Stimulated activated CD4-positive, alpha-beta T cell treated with anti-CD3 and anti-CD28 coated beads, Interleukin-2, amount 100 ng/mL, for 48 hours (primary cell): ENCODE data around the gene NTM.

ENCODE experiments used
- DNase-seq, 2 donors: peaks; one replicate each; pipeline ENCODE4 v3.0.0-alpha.2; 2020

Gene NTM

DNA sequence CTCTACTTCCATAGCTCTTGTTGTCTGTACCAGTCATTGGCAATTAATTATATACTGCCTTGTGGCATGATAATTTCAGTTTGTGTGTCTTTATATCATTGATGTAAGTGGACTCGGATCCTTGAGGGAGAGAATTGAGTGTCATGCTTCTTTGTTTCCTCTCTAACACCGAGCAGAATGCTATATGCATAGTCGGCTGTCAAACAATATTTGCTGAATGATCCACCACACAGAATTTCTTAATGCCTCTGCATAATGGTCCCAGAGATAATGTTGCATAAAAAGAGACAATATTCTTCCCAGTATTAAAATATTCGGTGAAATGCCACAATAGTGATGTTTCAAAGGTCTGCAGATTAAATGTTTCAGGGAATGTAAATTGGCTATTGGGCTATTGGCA is 664.8 kb downstream of the NTM start:
- no peak for DNase-seq

DNA sequence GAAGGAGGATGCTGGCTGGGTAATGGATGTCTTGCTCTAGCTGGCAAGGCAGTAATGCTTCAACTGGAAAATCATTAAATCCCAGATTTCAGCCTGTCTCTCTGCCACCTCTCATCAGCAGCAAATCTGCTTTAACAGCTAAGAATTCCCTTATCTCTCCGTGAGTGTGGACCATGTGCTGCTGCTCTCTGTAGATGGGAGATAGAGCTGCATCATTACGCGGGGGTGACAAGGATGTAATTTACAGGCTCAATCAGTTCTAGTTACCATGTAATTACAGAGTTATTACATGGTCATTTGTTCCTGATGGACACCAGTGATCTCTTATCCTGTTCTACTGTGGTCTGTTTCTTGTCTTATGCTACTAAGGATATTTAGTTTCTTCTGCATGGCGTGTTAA is 665.4 kb downstream of the NTM start:
- DNase-seq: no peak

DNA sequence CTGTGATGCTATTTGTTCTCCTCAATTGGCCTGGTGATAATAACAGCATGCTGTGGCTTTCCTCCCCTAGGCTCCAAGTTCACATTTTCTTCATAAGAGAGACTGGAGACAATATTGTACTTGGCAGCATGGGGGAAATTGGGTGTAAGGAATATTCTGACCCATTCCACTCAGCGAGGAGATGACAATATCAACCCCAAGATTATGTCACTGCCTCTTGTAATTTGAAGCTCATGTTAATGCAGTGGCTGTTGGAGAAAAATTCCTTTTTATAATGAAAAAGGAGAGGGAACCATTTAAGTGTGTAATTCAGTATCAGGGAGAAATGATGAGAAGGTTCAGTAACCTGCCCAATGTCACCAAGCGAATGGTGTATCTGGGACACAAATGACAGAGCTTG is 665.8 kb downstream of the NTM start:
- DNase-seq: no peak

DNA sequence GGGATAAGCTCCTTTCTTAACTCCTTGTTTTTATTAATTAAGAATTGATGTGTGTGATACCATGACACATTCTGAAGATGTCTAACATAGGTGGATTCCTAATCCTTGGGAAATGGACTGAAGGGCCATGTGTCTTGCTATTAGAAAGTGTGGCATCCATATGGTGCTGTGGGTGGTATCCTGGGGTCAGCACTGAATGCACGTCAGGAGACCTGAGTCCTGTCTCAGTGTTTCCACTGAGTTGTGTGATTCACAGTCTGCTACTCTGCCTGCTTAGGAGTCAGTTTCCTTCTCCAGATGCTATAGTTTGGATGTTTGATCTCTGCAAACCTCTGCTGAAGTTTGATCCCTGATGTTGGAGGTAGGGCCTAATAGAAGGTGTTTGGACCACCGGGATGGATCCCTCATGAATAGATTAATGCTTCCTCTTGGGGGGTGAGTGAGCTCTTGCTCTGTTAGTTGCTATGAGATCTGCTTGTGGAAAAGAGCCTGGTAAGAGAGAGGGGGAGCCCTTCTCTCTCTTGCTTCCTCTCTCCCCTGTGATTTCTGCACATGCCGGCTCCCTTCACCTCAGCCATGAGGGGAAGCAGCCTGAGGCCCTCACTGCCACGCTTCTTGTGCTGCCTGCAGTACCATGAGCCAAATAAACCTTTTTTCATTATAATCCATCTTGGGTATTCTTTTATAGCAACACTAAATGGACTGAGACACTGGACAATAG is 666.5 kb downstream of the NTM start:
- no peak for DNase-seq

DNA sequence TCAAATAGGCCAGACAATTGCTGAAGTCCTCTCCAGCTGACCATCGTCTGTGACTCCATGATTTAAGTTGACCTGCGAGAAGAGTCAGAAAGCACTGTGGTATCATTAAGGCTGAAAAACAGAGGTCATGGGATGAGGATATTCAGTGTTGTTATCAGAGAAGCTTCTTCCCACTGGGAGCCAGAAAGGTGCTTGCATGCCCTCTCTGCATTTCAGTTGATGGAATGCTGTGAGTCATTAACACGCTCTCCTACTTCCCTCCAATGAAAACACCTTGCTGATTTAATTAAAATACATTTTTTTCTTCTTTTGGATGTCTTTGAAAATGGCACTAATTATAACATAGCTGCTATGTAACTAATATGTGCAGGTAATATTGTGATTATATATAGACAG is 667.0 kb downstream of the NTM start:
- DNase-seq: no peak

DNA sequence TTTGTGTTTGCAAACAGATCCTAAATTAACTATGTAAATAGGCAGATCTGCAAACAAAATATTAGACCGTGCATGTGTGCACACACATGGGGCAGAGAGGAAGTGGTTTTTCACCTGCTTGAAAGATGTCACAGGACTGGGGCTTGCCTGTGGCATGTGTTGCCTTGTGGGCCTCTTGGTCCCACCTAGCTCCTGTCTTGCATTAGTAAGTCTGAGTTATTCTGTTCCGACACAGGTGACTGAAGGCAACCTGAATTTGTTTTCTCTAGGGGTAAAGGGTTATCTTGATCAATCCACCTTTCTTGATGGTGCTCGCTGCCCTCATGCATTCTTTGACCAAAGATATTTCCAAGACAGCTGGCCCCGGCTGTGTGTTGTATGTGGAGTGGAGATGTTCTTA is 667.5 kb downstream of the NTM start:
- DNase-seq: no peak

DNA sequence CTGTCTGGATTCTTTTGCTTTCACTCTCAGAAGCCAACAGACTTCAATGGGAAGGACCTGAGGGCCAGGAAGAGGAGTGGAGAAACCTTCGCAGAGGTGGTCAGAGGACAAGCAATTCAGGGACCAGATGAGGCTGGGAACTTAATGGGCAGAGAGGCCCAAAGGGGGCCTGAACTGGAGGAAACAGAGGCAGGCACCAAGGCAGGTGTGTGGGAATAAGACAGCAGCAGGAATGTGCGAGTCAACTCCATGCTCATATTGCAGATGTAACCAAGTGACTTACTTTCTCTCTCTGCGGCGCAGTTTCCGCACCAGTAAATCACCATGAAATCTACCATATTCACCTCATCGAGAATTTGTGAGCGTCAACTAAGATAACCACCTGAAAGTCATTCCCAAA is 669.1 kb downstream of the NTM start:
- no peak for DNase-seq

DNA sequence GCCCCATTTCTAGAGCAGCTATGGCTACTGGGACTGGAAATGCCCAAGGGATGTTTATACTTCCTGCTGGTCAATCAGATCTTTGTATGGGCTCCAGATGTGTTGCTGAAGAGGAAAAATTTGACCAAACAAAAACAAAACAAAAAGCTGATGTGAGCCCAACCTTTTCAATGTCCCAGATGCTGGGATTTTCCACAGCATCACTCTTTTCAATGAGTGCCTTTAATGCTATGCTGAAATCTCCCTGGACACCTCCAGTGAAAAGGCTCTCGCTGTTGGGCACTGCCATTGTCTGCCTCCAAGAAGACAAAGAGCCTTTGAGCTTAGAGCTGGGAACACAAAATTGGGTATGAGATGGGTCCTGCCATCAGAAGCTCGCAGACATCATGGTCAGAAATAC is 671.9 kb downstream of the NTM start:
- DNase-seq: no peak

DNA sequence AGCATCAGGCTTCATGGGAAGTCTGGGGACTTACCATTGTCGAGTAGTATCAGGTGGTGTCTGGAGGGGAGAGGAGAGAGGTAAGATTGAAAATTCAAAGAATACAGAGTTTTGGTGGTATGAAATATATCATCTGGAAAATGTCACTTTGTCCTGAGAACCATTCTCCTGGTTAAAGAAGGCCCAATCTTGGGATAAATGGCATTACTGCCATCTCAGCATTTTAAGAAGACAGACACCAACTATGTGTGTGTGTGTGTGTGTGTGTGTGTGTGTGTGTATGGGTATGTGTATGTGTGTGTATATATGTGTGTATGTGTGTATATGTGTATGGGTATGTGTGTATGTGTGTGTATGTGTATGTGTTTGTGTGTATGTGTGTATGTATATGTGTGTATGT is 673.3 kb downstream of the NTM start:
- DNase-seq: no peak

DNA sequence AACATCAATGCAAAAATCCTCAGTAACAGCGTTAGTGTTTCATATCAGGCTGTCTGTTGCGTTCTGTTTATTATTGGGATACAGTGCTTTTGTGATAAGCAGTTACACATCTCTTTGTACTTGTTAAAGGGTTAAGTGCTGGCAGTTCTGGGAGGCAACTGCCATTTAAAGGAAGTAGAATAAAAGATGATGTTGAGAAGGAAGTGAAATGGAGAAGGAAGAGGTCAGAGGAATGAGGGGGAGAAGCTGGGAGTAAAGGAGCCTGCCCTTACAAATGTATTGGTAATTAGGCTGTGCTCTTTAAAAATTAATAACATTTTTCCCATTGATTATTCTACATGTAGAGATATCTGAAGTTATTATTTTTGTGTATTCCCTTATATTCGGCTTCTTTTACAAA is 674.7 kb downstream of the NTM start:
- DNase-seq: no peak

DNA sequence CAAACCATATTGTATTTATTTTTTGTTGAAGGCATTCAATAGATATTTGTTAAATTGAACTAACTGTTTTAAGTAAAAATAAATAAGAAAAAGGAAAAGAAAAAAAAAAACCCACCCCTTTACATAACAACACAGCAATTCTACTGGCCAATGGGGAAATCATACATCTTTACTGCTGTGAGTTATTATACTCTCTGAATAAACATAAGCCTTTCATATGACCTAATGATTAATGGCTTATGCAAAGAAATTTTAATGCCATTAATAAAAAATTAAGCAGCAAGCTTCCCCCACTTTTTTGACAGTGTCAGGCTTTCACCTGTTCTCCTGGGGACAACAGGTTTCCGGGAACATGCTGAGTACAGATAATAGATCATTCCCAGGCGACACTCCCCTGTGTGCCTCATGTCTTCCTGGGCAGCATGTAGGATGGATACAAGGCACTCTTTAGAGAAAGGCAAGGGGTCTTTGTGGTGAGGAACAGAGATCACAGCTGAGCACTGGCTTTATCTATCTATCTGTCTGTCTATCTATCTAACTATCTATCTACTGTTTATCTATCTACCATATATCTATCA is 676.0 kb downstream of the NTM start:
- no peak for DNase-seq

DNA sequence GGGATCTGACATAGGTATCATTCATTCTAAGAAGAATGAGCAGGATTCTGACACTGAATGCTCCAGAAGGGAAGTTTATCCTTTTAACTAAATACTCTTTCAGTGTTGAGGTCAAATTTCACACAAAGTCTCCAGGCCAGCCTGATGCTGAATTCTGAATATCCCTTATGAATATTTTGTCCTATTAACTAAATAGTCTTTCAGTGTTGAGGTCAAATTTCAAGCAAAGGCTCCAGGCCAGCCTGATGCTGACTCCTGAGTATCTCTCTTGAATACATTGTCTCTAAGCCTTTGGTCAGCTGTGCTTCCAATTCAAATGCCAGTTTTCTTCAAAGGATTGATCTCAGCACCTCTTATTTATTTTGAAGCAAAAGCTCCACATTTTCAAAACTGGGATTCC is 676.8 kb downstream of the NTM start:
- no peak for DNase-seq

DNA sequence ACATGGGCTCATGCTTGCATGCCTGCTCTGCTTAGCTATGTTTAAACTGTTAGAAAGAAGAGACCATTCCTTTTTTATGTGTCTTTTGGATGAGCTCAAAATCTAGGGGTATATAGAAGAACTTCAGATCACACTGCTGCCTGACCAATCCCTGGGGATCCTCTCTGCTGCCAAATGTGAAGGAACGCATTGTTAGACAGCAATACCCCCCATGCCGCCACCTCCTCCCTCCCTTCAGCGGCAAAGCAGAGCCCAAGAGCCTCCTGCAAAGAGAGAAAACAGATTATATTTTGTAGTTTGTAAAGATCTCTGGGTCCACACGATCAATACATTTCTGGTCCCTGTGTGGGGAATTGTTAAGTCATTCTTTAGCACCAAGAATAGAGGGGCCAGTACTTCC is 677.6 kb downstream of the NTM start:
- no peak for DNase-seq

DNA sequence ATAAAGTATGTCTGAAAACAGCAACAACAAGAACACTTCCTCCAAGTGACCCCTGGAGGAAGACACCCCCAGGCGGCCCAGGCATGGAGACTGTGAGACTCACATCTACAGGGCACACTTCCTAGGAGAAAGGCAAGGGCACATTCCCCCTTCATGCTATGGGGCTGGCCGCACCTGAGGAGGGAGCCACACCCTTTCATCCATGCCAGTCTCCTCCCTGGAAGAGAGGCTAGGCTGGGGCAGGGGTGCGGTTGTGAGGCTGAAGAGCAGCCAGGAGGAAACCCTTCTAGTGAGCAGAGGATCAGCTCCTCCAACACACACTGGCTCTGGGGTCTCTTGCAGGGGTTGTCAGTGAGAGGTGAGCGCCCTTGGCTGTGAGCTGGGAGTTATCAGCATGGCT is 678.8 kb downstream of the NTM start:
- no peak for DNase-seq

DNA sequence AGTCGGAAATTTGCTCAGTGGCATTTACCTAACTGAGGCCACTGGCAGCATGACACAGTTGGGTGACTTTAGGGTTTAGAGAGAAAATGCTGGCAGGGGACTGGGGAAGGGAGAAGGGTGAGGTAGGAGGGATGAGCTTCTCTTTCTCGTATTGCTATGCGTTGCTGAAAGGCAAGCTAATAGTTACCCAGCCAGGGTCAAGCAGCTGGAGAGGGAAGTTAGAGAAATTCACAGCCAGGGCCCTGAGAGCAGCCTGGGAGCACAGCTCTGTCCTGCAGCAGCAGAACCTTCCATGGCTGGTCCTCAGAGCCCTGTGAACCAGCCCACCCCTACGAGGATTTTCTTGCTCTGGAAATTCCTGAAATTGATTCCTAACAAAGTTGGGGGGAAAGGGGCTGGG is 679.6 kb downstream of the NTM start:
- DNase-seq: no peak

DNA sequence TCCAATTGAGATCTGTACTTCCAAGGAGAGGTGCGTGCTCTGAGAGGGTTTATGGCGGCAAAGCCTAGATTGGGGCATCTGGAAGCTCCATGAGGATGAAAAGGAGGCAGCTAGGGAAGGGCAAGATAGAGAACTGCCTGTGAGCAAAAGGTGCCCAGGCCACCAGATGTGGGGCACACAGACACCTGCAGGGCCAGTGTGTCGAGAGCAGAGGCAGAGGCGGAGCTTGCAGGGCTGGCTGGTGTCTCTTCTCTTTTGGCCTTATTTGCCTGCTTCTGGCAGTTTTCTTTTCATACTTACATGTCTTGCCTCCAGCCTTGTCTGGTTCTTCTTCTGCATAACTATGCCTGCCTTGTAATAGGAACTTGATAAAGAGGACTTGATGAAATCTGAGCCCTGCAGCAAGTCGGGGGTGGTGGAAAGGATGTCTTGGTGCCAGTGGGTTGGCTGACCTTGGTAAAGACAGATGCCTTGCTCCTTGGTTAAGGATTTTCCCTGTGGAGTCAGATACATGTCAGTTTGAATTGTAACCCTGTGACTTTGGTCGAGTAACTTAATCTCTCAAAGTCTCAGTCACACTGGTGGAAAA is 680.3 kb downstream of the NTM start:
- DNase-seq: no peak

DNA sequence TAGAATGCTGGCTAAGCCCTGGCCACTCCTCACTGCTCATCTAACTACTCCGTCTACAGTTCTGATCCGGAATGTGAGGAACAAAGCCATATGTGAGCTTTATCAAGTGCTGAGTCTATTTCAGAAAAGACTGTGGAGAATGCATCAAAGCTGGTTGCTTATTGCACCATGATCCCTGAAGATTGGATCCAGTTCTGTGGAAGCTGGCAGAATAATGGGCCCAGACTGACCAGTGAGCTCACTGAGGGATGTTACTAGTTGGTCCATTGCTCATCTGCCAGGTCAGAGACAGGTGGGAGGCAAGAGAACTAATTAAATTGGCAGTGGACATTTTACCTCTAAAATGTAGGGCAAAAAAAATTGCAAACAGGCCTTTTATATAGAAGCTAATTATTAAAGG is 681.3 kb downstream of the NTM start:
- no peak for DNase-seq

DNA sequence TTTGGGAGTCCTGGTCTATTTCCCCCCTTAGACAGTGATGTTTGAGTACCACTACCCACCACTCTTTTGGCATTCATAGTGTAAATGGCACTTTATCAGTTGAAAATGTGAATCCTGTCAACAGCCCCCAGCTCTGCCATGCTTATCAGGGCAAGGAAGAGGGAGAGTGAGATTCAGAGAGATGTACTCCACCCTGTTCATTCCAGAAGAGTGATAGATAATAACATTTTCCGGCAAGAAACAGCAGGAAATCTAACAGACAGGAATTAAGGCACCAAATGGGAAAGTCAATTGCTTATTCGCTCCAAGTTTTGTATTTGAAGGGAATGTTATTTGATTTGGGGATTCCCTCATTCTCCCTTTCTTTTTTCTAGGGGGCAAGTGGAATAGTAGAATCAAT is 681.9 kb downstream of the NTM start:
- no peak for DNase-seq

DNA sequence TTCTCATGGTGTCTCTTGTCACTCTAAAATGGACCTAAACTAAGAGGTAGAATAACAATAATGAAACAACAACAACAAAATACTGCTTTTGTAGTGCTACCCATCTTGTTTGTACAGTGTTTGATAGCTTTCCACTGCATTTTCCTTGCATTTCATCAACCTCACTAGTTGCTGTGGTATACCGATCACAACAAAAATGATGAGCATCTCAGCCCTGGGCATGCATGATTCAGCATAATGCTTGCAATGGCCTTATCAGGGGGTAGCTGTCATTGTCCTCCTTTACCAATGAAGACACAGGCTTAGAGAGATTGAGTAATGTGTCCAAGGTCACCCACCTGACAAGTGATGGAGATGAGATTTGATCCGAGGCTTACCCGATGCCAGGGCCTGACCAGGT is 682.5 kb downstream of the NTM start:
- no peak for DNase-seq

DNA sequence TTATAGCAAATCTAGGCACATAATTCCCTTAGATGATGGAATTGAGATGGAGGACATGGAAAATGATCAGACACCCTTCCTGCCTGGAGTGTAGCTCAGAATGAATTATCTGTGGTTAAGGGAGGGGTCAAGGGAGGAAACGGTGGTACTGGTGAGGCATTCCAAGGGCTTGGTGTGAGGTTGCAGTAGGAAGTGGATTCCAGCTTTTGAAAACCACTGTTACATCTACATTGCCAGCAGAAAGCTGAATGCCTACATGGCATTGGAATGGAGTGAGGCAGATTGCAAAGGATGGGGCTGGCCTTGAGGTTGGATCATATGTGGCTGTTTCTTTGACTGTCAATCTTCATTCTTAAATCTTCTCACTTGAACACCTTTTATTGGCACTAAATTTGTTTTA is 684.4 kb downstream of the NTM start:
- no peak for DNase-seq

DNA sequence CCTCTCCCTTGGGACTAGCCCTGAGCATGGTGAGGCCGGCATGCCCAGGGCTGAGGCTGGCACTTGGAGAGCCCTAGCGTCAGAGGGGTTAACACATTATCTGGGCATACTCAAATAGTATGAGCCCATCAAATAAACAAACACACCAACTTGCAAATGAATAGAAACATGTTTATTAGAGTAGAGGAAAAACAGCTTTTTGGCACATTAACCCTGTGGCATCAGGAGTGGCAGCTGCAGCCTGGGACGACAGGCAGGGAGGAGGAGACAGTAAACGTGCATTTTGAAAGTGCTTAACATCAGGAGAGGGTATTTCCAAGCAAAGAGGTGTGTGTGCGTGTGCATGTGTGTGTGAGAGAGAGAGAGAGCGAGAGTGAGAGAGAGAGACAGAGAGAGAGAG is 684.9 kb downstream of the NTM start:
- no peak for DNase-seq

DNA sequence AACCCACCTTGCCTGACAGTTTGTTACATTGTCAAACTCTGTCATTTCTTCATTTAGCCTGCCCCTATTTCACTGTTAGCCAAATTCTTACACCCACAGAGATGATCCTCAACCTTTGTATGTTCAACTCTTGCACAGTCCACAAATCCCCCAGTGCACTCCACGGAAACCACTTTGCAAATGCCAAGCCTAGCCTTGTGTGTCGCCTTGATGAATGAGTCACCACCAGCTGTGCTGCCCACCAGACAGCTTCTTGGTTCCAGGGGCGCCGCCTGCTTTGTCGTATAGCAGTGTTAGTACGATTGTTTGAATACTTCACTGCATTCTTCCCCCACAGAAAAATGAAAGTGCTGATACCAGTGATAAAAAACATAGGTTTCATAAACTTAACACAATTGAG is 686.3 kb downstream of the NTM start:
- no peak for DNase-seq

DNA sequence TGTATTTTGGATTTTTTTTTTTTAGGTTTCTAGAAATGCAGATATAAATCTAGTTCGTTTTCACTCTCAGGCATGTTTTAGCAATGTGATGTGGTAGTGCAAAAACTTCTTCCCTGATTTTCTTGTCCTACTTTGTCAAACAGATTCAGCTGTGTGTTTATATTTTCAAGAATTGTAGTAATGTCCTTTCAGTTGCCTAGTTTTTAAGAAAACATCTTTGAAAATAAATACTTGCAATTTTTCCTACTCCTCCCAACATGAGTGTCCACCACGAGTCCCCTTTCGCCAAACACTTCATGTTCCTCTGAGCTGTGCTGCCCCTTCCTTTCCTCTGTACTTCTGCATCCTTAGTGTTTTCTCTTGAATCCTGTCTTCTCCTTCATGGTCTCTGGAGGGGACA is 686.9 kb downstream of the NTM start:
- DNase-seq: no peak

DNA sequence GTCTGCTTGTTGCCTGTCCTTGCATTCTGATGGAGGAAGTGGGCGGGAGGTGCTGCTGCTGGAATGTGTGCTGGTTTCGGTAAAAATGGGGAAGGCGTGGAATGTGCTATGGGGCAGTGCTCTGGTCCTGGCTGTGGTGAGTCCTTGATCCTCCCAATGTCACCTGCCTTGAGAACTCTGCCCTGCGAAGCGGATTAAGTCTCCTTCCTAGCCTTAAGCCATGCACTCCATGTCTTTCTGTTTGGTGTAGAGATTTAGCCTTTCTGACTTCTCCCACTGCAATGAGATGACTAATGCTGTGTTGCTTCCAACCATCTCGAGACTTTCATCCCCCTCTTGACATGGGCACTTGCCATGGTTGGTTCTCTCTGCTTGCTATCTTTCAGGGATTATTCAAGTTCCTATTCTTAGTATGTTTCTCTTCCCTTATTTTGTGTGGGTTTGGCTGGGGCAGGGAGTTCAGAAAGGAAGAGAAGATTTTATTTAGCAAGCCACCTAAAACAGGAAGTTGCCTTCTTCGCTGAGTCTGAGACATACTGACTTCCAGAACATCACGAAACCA is 687.9 kb downstream of the NTM start:
- no peak for DNase-seq

DNA sequence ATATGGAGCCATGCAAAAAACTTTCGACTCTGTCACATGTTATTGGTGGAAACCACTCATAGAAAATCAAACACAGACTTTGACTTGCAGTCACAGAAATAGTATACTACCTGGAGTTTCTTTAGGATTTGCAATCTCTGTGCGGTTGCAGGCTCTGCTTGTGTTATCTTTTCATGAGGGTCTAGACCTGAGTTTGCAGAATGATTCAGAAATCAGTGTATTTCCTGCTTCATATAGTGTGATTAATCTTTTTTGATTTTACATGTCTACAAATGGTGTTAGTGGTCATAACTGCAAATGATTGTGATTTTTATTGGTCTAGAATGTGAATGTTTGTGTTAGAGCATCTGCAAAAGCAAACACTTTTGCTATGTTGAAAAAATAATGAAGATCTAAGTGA is 690.2 kb downstream of the NTM start:
- DNase-seq: no peak
